Activated CD4-positive, alpha-beta T cell treated with anti-CD3 and anti-CD28 coated beads, Interleukin-2, amount 10 ng/mL, durations not matched to agents 24 days and 14 days (primary cell): ENCODE results near the gene GPC3. TPM values are rescaled to one million over a fixed set of nuclear protein-coding genes. Genes with fewer than 3 reads are reported as not detected.

Source experiments
- DNase-seq: peaks from one replicate; pipeline ENCODE4 v3.0.0; 2022
- H3K27ac Mint-ChIP-seq: one replicate; pipeline ENCODE4 v1.8.0; 2022; ENCODE audit warnings: mild to moderate bottlenecking, mixed read lengths
- H3K27me3 Mint-ChIP-seq: one replicate; pipeline ENCODE4 v1.8.0; 2022; ENCODE audit warnings: mixed read lengths
- H3K36me3 Mint-ChIP-seq: one replicate; pipeline ENCODE4 v1.8.0; 2022; ENCODE audit warnings: low read depth, mild to moderate bottlenecking, mixed read lengths
- H3K4me1 Mint-ChIP-seq: one replicate; pipeline ENCODE4 v1.8.0; 2021; ENCODE audit warnings: mixed read lengths
- H3K4me3 Mint-ChIP-seq: one replicate; pipeline ENCODE4 v1.8.0; 2022; ENCODE audit warnings: mild to moderate bottlenecking, moderate library complexity, mixed read lengths
- H3K9me3 Mint-ChIP-seq: one replicate; pipeline ENCODE4 v1.8.0; 2021; ENCODE audit warnings: mixed read lengths
- intact Hi-C: fragments of 100-400 bp; cut with micrococcal nuclease; formaldehyde crosslinking; loops from one replicate; pipeline ENCODE4 v1.15.1; 2023
- total RNA-seq: library from RNA; stranded (reverse); gene quantifications from 2 replicates; pipeline ENCODE4 v1.2.3, GENCODE V29; 2022

Gene GPC3
- total RNA-seq, 1 donor from 2014 or later = 0.21 TPM

DNA sequence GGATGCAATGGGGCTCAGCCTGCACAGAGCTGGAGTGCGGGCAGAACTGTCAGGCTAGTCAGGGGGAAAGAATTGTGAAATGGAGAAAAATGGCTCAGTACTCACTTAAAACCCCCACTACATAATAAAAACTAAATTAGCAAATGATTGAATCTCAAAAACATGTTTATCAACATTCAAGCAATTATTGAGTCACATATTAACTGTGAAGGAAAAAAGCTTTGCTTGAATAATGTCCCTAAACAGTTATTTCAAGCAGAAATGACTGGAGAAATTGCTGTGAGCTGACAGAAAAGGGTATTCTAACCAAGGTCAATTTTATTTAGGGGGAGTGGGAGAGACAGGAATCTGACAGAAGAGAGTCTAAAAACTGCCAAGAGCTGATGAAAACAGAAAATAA, 37.4 kb downstream of the GPC3 start:
- H3K9me3 Mint-ChIP-seq = no peaks in the 10 kb centered on the region

DNA sequence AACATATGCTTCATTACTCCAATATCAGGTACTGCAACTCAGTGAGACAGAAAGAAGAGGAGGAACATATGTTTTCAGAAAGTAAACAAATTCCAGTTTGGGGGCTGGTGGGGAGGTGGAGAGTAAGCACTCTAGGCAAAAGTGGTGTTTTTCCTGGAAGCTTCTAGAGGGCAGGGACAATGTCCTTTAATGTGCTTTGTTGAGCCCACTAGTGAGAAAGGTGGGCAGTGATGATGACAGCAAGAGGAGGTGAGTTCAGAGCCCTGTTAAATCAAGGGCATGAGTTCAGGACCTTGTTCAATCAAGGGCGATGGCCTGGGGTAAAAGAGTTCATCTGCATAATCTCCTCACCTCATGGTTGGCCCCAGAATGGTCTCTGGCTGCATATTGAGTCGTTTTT, 38.4 kb downstream of the GPC3 start:
- H3K4me3 Mint-ChIP-seq = no peak overlapping the region
- peaks cover 3% of the 10 kb centered on the region for H3K27me3 Mint-ChIP-seq
- intact Hi-C loops = no loop called here
- H3K27ac Mint-ChIP-seq = no peak overlapping the region
- no peaks in the 10 kb centered on the region for H3K4me1 Mint-ChIP-seq
- no peaks in the 10 kb centered on the region for H3K36me3 Mint-ChIP-seq
- no peaks in the 10 kb centered on the region for H3K9me3 Mint-ChIP-seq
- no peak for DNase-seq

More for the DNA sequence above, 37.4 kb downstream of the GPC3 start:
- H3K27me3 Mint-ChIP-seq = peaks cover 3% of the 10 kb centered on the region
- H3K27ac Mint-ChIP-seq = no peak overlapping the region
- intact Hi-C loops = no loop called here
- DNase-seq = no peak
- H3K4me3 Mint-ChIP-seq = no peak overlapping the region
- no peaks in the 10 kb centered on the region for H3K36me3 Mint-ChIP-seq
- no peaks in the 10 kb centered on the region for H3K4me1 Mint-ChIP-seq

DNA sequence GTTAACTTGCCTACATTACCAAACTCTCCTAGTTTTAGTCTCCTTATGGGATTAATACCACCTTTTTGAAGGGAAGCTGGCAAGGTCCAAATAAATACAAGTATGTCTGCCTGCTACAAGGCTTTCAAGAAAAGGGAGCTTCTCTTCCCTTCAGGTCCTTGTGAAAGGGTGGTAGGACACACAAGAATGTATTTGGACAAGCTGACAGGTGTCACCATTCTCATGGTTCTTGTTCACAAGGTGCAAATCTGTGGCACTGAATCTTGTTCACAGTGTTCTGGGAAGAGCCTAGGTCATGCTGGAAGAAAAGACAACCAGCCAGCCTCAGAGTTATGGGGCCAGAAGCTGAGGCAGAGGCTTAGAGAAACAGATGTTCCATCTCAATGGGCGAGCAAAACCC, 41.9 kb downstream of the GPC3 start:
- peaks cover 1% of the 10 kb centered on the region for H3K27me3 Mint-ChIP-seq
- intact Hi-C loops = no loop called here
- no peak overlapping the region for H3K4me3 Mint-ChIP-seq
- H3K4me1 Mint-ChIP-seq = peaks cover 4% of the 10 kb centered on the region
- H3K9me3 Mint-ChIP-seq = no peaks in the 10 kb centered on the region
- DNase-seq = no peak
- H3K36me3 Mint-ChIP-seq = no peaks in the 10 kb centered on the region
- H3K27ac Mint-ChIP-seq = no peak overlapping the region

DNA sequence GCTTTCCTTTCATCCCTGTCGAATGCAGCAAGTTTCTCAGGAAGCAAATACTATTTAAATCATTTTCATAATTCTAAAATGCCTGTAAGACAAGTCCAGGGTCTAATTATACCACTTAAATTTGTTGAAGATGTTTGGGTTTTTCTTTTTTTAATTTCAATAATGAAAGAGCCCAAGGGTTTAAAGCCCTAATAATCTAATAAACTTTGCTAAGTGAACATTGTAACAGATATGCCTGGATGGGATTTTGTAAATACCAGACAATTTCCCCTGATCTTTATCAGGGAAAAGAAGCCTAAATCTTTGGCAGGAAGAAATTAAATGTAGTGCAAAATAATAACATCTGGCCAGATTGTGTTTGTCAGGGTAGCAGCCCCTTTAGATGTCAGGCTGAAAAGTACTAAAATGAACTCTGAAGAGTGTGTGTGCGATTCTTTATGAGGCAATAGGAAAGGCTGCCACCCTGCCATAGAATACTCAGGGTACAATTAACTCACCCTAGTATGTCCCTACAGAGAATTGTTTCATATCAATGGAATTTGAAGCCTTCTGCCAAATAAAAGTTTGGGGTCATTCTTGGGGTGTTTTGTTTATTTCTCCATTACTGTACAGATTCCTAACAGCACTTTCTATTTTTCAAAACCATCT, 45.6 kb downstream of the GPC3 start:
- intact Hi-C loops = no loop called here
- H3K36me3 Mint-ChIP-seq = no peaks in the 10 kb centered on the region
- no peak overlapping the region for H3K4me3 Mint-ChIP-seq
- DNase-seq = no peak
- H3K4me1 Mint-ChIP-seq = peaks cover 4% of the 10 kb centered on the region
- H3K27me3 Mint-ChIP-seq = peaks cover 1% of the 10 kb centered on the region
- no peaks in the 10 kb centered on the region for H3K9me3 Mint-ChIP-seq
- no peak overlapping the region for H3K27ac Mint-ChIP-seq

DNA sequence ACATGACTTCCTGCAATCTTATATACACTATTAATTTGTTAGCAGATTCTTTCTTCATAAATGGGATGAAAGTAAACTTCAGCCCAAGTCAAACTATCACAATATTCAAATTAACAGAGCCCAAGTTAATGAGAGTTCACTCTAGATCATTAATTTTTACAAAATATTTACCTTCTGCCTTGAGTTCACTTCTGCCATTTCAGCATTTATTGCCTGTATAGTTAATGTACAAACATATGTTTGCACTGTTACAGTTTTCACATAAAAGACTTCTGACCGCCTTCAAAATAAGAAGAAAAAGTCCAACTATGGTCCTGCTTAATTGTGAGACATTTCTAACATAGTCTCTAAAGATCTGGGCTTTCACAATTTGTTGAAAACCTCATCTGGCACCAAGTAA, 46.9 kb downstream of the GPC3 start:
- intact Hi-C loops = no loop called here
- Mint-ChIP-seq H3K9me3 (no peaks in the 10 kb centered on the region), H3K36me3 (no peaks in the 10 kb centered on the region), H3K27ac (no peak overlapping the region), H3K27me3 (no peaks in the 10 kb centered on the region), H3K4me3 (no peak overlapping the region), H3K4me1 (peaks cover 4% of the 10 kb centered on the region)
- DNase-seq = no peak

DNA sequence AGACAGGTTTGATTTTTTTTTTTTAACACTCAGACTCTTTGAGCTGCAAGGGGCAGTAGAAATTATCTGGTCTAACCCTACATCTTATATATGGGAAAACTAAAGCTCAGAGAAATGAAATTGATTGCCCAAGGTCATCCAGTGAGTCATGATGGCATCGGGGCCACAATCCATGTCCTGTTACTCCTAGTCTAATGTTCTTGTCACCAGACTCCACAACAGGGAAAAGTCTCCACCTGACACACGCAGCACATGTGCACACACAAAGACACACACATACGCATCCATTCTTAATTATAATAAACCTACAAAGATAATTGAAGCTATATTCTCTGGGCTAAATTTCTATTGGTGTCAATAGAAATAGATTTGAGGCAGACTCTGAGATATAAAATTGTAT, 48.4 kb downstream of the GPC3 start:
- Mint-ChIP-seq H3K27ac (no peak overlapping the region), H3K27me3 (no peaks in the 10 kb centered on the region), H3K9me3 (no peaks in the 10 kb centered on the region), H3K36me3 (no peaks in the 10 kb centered on the region), H3K4me3 (no peak overlapping the region), H3K4me1 (peaks cover 4% of the 10 kb centered on the region)
- DNase-seq = no peak
- intact Hi-C loops = no loop called here

DNA sequence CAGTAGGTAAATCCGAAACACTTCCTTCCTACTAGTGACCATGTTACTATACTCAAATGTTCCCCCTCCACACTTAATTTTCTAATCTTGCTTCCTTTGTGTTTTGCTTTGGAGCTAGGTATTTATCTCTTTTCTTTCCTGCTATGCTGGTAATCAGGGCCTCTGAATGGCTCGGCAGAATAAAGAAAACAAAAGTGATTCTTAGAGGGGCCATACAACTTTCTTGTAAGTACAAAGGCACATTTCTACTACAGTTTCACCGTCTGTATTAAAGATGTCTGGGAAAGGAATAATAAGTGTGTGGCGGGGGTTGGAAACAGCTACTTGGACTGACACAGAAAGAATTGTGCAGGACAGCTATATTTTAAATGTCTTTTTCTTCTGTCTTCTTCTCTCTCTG, 50.3 kb downstream of the GPC3 start:
- no peak for DNase-seq
- no peak overlapping the region for H3K4me3 Mint-ChIP-seq
- H3K27ac Mint-ChIP-seq = no peak overlapping the region
- H3K27me3 Mint-ChIP-seq = peaks cover 2% of the 10 kb centered on the region
- H3K36me3 Mint-ChIP-seq = no peaks in the 10 kb centered on the region
- H3K9me3 Mint-ChIP-seq = no peaks in the 10 kb centered on the region
- H3K4me1 Mint-ChIP-seq = no peaks in the 10 kb centered on the region
- intact Hi-C loops = no loop called here

DNA sequence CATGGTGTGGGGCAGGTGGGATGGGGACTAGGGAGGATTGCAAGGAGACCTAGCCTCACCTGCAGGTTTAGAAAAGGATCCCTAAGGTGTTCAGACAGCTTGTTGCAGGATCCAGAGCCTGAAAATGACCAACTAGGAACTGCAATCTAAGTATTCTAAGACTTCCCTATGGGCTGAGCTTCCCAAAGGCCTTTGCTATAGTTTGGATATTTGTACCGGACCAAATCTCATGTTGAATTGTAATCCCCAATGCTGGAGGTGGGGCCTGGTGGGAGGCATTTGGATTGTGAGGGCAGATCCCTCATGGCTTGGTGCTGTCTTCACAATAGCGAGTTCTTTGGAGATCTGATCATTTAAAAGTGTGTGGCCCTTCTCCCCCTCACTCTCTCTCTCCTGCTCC, 52.1 kb downstream of the GPC3 start:
- no peak overlapping the region for H3K4me3 Mint-ChIP-seq
- no peaks in the 10 kb centered on the region for H3K36me3 Mint-ChIP-seq
- H3K27me3 Mint-ChIP-seq = peaks cover 2% of the 10 kb centered on the region
- no peaks in the 10 kb centered on the region for H3K9me3 Mint-ChIP-seq
- H3K27ac Mint-ChIP-seq = no peak overlapping the region
- intact Hi-C loops = no loop called here
- no peaks in the 10 kb centered on the region for H3K4me1 Mint-ChIP-seq
- no peak for DNase-seq

DNA sequence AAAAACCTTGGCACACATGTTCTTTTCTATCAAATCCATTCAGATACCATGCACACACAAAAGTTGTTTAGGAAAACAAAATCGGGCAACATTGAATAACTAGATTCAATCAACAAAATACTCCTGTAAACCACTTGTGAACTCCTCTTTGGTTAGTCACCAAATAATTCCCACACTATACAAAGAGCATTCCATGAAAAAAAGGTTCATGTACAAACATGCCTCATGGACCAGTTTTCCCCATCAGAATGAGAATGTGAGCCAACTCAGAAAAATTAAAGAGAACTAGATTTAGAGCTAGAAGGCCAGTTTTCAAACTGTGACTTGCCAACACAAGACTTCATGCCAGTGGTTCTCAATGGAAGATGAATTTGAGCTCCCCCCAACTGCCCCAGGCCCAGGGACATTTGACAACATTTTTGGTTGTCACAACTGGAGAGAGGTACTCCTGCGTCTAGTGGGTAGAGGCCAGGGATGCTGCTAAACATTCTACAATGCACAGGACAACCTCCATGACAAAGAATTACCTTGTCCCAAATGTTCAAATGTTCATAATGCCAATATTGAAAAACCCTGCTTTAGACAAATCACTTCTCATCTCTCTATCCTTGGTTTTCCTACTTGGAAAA, 55.4 kb downstream of the GPC3 start:
- no peak overlapping the region for H3K4me3 Mint-ChIP-seq
- H3K27me3 Mint-ChIP-seq = peaks cover 4% of the 10 kb centered on the region
- no peaks in the 10 kb centered on the region for H3K9me3 Mint-ChIP-seq
- H3K27ac Mint-ChIP-seq = no peak overlapping the region
- DNase-seq = no peak
- intact Hi-C loops = no loop called here
- no peaks in the 10 kb centered on the region for H3K36me3 Mint-ChIP-seq
- no peaks in the 10 kb centered on the region for H3K4me1 Mint-ChIP-seq

DNA sequence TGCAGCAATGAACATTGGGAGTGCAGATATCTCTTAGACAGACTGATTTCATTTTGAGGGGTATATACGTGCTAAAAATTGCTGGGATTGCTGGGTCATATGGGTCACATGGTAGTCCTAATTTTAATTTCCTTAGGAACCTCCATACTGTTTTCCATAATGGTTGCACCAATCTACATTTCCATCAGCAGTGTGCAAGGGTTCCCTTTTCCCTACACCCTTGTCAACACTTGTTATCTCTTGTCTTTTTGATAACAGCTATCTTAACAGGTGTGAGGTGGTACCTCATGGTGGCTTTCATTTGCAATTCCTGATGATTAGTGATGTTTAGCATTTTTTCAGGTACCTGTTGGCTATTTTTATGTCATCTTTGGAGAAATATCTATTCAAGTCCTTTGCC, 57.0 kb downstream of the GPC3 start:
- peaks cover 3% of the 10 kb centered on the region for H3K9me3 Mint-ChIP-seq
- intact Hi-C loops = no loop called here
- H3K27me3 Mint-ChIP-seq = peaks cover 4% of the 10 kb centered on the region
- H3K27ac Mint-ChIP-seq = no peak overlapping the region
- H3K36me3 Mint-ChIP-seq = no peaks in the 10 kb centered on the region
- H3K4me3 Mint-ChIP-seq = no peak overlapping the region
- no peak for DNase-seq
- peaks cover under 1% of the 10 kb centered on the region for H3K4me1 Mint-ChIP-seq

DNA sequence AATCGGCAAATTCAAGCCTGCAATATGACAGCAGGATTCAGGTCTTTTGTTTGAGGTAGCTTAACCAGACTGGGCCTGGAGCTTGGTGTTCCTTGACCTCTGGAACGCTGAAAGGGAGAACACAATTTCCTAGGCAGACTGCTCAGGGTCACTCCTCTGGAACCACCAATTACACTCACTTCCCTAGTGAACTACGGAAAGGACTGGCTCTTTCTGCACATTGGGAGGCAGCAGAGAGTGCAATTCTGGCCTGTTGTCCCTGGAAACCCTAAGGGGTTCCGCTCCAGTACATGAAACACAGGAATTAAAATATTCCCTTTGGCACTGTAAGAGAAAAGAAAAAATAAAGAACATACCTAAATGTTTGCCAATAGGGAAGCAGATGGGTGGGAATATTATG, 58.6 kb downstream of the GPC3 start:
- intact Hi-C loops = no loop called here
- Mint-ChIP-seq H3K27me3 (peaks cover 4% of the 10 kb centered on the region), H3K27ac (no peak overlapping the region), H3K4me3 (no peak overlapping the region), H3K9me3 (peaks cover 3% of the 10 kb centered on the region), H3K36me3 (no peaks in the 10 kb centered on the region), H3K4me1 (peaks cover 12% of the 10 kb centered on the region)
- no peak for DNase-seq

DNA sequence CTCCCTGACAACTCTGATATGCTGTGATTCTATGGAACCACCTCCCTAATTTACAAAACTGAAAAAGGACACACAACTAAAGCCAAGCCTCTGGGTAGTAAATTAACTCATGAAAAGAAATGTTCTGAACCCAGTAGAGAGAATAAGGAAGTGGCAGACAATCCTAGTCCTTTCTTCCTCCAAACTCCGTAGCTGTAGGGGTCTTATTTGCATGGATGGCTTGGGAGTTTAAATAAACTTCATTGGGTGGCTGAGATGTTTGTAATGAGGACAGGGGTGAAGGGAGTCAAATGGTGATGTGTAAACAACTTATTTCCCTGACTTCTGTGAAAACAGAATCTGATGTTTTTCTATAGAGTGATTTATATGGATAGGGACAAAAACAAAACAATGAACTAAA, 59.3 kb downstream of the GPC3 start:
- peaks cover 3% of the 10 kb centered on the region for H3K27me3 Mint-ChIP-seq
- peaks cover 3% of the 10 kb centered on the region for H3K9me3 Mint-ChIP-seq
- H3K4me1 Mint-ChIP-seq = peaks cover 15% of the 10 kb centered on the region
- DNase-seq = no peak
- H3K36me3 Mint-ChIP-seq = no peaks in the 10 kb centered on the region
- no peak overlapping the region for H3K4me3 Mint-ChIP-seq
- intact Hi-C loops = no loop called here
- H3K27ac Mint-ChIP-seq = no peak overlapping the region

DNA sequence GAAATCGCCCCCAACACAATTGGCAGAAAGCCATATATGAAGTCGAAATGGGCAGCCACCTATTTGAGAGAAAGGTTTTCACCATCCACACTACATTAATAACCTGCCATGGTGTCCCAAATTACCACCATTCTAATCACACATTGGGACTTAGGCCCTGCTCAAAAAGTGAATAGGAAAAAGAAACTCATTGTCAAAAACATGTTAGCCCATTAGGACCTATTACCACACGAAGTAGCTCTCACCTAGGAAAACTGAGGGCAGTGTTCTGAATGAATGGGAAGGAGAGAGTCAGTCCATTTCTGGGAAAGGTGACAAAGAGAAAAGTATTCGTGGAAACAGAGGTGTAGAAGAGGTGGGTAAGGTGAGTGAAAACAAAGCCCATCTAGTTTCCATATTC, 60.8 kb downstream of the GPC3 start:
- DNase-seq = no peak
- intact Hi-C loops = no loop called here
- H3K9me3 Mint-ChIP-seq = peaks cover 3% of the 10 kb centered on the region
- H3K27me3 Mint-ChIP-seq = peaks cover 3% of the 10 kb centered on the region
- peaks cover 15% of the 10 kb centered on the region for H3K4me1 Mint-ChIP-seq
- no peak overlapping the region for H3K27ac Mint-ChIP-seq
- no peak overlapping the region for H3K4me3 Mint-ChIP-seq
- H3K36me3 Mint-ChIP-seq = no peaks in the 10 kb centered on the region

DNA sequence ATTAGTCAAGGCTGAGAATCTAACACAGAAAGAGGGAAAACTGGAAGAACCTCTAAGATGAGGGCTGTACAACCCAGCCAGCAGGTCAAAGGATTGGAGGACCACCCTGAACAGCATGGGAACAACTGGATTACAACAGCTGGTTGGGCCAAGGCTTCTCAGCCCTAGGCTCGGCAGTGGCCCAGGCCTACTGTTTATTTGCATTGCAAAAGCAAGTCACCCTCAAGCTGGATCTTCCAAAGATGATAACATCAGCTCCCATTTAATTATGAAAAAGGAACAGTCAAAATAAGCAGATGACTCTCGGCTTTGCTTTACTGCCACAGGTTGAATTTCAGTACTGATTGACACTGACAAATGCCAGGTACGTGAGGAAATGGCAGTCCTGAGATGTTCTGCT, 61.8 kb downstream of the GPC3 start:
- Mint-ChIP-seq H3K27ac (no peak overlapping the region), H3K4me3 (no peak overlapping the region), H3K4me1 (peaks cover 15% of the 10 kb centered on the region), H3K9me3 (peaks cover 3% of the 10 kb centered on the region), H3K27me3 (peaks cover 3% of the 10 kb centered on the region), H3K36me3 (no peaks in the 10 kb centered on the region)
- DNase-seq = no peak
- intact Hi-C loops = no loop called here

DNA sequence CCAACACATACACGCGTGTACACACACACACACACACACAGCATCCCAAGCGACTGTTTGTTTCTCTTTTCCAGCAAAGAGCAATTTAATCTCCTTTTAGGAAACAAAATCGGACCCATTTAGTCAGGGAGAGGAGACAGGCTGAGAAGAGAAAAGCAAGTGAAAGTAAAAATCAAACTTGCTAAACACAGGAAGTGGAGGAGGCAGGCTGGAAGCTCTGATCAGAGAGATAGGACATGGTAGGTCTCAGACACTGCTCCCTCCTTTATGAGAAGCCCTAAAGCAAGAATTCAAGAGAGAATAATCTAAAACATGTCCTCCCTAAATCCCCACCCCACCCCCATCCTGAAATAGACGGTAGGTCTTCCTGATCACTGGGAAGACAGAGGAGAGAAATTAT, 62.3 kb downstream of the GPC3 start:
- peak overlapping the region; percentile 77 for H3K4me3 Mint-ChIP-seq
- peaks cover 17% of the 10 kb centered on the region for H3K4me1 Mint-ChIP-seq
- H3K36me3 Mint-ChIP-seq = no peaks in the 10 kb centered on the region
- peaks cover 3% of the 10 kb centered on the region for H3K9me3 Mint-ChIP-seq
- H3K27ac Mint-ChIP-seq = peak overlapping the region; percentile 76
- intact Hi-C loops = no loop called here
- peak; percentile 71 for DNase-seq
- peaks cover 3% of the 10 kb centered on the region for H3K27me3 Mint-ChIP-seq
